Fibroblast of lung (primary cell): ENCODE measurements around the gene CHST13. TPM values are rescaled to one million over a fixed set of nuclear protein-coding genes. Genes with fewer than 3 reads are reported as not detected.
"Not testable (repeated sequence)": the region's sequence is repeated elsewhere in the genome, so short reads cannot be mapped to it uniquely, and the experiment has no call there.

Experiments used
- DNase-seq, 2 donors: peaks; one replicate each; pipeline versions ENCODE4 v3.0.0 to v3.0.0-alpha.2; 2010; ENCODE audit warnings: low read depth in 2 of 2
- H2AFZ ChIP-seq: 2 replicates; pipeline ENCODE4 v1.5.1; 2012; ENCODE audit warnings: low read length, control low read depth, inconsistent platforms
- H3K27ac ChIP-seq: 2 replicates; pipeline ENCODE4 v1.5.1; 2011; ENCODE audit warnings: low read length, control low read depth; ENCODE audit not compliant: insufficient read depth
- H3K27me3 ChIP-seq: 2 replicates; pipeline ENCODE4 v1.5.1; 2011; ENCODE audit warnings: mild to moderate bottlenecking, low read length; ENCODE audit not compliant: control insufficient read depth, insufficient read depth
- H3K36me3 ChIP-seq: 2 replicates; pipeline ENCODE4 v1.5.1; 2011; ENCODE audit warnings: low read length; ENCODE audit not compliant: control insufficient read depth, insufficient read depth
- H3K4me1 ChIP-seq: 2 replicates; pipeline ENCODE4 v1.5.1; 2011; ENCODE audit warnings: low read length; ENCODE audit not compliant: control insufficient read depth, insufficient read depth; ENCODE audit errors: extremely low read depth
- H3K4me2 ChIP-seq: 2 replicates; pipeline ENCODE4 v1.5.1; 2011; ENCODE audit warnings: low read length, control low read depth; ENCODE audit not compliant: insufficient read depth; ENCODE audit errors: extremely low read depth
- H3K4me3 ChIP-seq, 4 experiments: fragments of 200-600 bp in 1 of 4; sonication (generic) in 1 of 4; replicated peaks in 1 of 4; 2 replicates each; pipeline ENCODE4 v1.5.1; 2011 to 2016; ENCODE audit warnings: low read length in 4 of 4, low read depth in 3 of 4, mild to moderate bottlenecking in 3 of 4, control low read depth in 2 of 4, inconsistent platforms in 1 of 4, mixed read lengths in 1 of 4; ENCODE audit not compliant: insufficient read depth in 1 of 4; ENCODE audit errors: control extremely low read depth in 1 of 4
- H3K79me2 ChIP-seq: 2 replicates; pipeline ENCODE4 v1.5.1; 2012; ENCODE audit warnings: mild to moderate bottlenecking, low read length, inconsistent platforms; ENCODE audit not compliant: control insufficient read depth, insufficient read depth
- H3K9ac ChIP-seq: 2 replicates; pipeline ENCODE4 v1.5.1; 2011; ENCODE audit warnings: mild to moderate bottlenecking, low read length, control low read depth; ENCODE audit not compliant: insufficient read depth
- H3K9me3 ChIP-seq: 2 replicates; pipeline ENCODE4 v1.5.1; 2012; ENCODE audit warnings: low read depth, low read length; ENCODE audit not compliant: control insufficient read depth, insufficient read depth
- H4K20me1 ChIP-seq: 2 replicates; pipeline ENCODE4 v1.5.1; 2011; ENCODE audit warnings: low read length; ENCODE audit not compliant: control insufficient read depth, insufficient read depth; ENCODE audit errors: extremely low read depth
- EZH2 ChIP-seq: IDR thresholded peaks from 2 replicates; pipeline ENCODE4 v1.5.1; 2012; ENCODE audit warnings: low read length, control low read depth, mild to moderate bottlenecking; ENCODE audit errors: missing control alignments
- polyA plus RNA-seq, 2 donors: library from polyadenylated mRNA; depleted of rRNA in 1 of 2; stranded (reverse) in 1 of 2; unstranded in 1 of 2; fragments of >200 nt; gene quantifications; 2 replicates each; pipeline ENCODE4 v1.2.1, GENCODE V29; 2011 to 2012; ENCODE audit warnings: missing spikeins in 1 of 2
- total RNA-seq: library from RNA; depleted of rRNA; stranded (reverse); fragments of >200 nt; gene quantifications from 2 replicates; pipeline ENCODE4 v1.2.1, GENCODE V29; 2014
- TF ChIP-seq, protein P1 (sequence below), 2 donors: IDR thresholded peaks in 1 of 2; conservative IDR thresholded peaks in 1 of 2; 1 replicate in 1 of 2; 2 replicates in 1 of 2; pipeline ENCODE4 v1.5.1; 2011 to 2012; ENCODE audit warnings: low read length in 2 of 2, control low read depth in 1 of 2, inconsistent platforms in 1 of 2, low read depth in 1 of 2, mild to moderate bottlenecking in 1 of 2

CHST13 gene
- total and polyA plus RNA-seq, 2 donors (not counting 1 experiment from before 2014, with no cell fraction given) = under 0.01 TPM; not detected in 1

DNA sequence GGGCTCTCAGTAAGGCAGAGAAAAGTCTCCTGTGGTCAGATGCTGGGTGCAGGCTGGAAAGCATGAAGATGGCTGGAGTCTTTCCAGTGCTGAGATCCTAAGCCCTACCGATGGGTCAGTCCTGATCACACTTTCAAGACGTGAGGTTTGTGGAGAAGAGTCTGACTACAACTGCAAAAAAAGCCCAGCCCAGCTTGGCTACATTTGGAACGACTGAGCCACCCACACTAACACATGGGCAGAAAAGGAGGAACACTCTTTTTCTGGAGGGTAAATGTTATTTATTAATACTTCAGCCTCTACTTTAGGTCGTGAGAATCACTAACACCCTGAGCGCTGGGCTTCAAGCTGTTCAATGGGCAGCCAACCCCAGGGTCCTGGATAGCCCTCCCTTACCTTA is 56.8 kb downstream of the CHST13 start:
- TF ChIP-seq EZH2 = no peak
- TF ChIP-seq, protein P1, sequence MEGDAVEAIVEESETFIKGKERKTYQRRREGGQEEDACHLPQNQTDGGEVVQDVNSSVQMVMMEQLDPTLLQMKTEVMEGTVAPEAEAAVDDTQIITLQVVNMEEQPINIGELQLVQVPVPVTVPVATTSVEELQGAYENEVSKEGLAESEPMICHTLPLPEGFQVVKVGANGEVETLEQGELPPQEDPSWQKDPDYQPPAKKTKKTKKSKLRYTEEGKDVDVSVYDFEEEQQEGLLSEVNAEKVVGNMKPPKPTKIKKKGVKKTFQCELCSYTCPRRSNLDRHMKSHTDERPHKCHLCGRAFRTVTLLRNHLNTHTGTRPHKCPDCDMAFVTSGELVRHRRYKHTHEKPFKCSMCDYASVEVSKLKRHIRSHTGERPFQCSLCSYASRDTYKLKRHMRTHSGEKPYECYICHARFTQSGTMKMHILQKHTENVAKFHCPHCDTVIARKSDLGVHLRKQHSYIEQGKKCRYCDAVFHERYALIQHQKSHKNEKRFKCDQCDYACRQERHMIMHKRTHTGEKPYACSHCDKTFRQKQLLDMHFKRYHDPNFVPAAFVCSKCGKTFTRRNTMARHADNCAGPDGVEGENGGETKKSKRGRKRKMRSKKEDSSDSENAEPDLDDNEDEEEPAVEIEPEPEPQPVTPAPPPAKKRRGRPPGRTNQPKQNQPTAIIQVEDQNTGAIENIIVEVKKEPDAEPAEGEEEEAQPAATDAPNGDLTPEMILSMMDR (conservative IDR thresholded peaks at IDR 0.05 in 1 of 2, IDR thresholded peaks at IDR 0.05 in 1 of 2; ENCODE audit: low read depth in 1 of 2, low read length in 2 of 2) = no peak
- Histone ChIP-seq H3K27ac (no peak overlapping the region), H3K36me3 (no peaks in the 10 kb centered on the region), H2AFZ (no peak overlapping the region), H3K9ac (no peak overlapping the region), H3K4me1 (no peaks in the 10 kb centered on the region), H3K27me3 (peaks cover 5% of the 10 kb centered on the region), H3K79me2 (no peaks in the 10 kb centered on the region), H3K4me2 (no peak overlapping the region), H3K4me3 (no peak overlapping the region), H3K9me3 (no peaks in the 10 kb centered on the region), H4K20me1 (no peaks in the 10 kb centered on the region)
- DNase-seq = no peak

- Histone ChIP-seq H3K27me3 (peaks cover 5% of the 10 kb centered on the region), H3K4me3 (no peak overlapping the region), H3K4me1 (no peaks in the 10 kb centered on the region), H4K20me1 (no peaks in the 10 kb centered on the region), H3K9ac (no peak overlapping the region), H2AFZ (no peak overlapping the region), H3K9me3 (no peaks in the 10 kb centered on the region), H3K4me2 (no peak overlapping the region), H3K27ac (no peak overlapping the region), H3K79me2 (no peaks in the 10 kb centered on the region), H3K36me3 (no peaks in the 10 kb centered on the region)
- TF ChIP-seq, protein P1 (conservative IDR thresholded peaks at IDR 0.05 in 1 of 2, IDR thresholded peaks at IDR 0.05 in 1 of 2; ENCODE audit: low read depth in 1 of 2, low read length in 2 of 2) = no peak
- no peak for TF ChIP-seq EZH2
- DNase-seq = no peak
These were observed 57.6 kb downstream of the CHST13 start for GRCh38 chr3:126581569-126581968.

- Histone ChIP-seq H3K9me3 (no peaks in the 10 kb centered on the region), H4K20me1 (no peaks in the 10 kb centered on the region), H3K4me1 (no peaks in the 10 kb centered on the region), H3K9ac (no peak overlapping the region), H2AFZ (no peak overlapping the region), H3K27ac (no peak overlapping the region), H3K4me2 (no peak overlapping the region), H3K27me3 (peaks cover 5% of the 10 kb centered on the region), H3K36me3 (no peaks in the 10 kb centered on the region), H3K79me2 (no peaks in the 10 kb centered on the region), H3K4me3 (no peak overlapping the region)
- DNase-seq = no peak
- no peak for TF ChIP-seq EZH2
- TF ChIP-seq, protein P1 (conservative IDR thresholded peaks at IDR 0.05 in 1 of 2, IDR thresholded peaks at IDR 0.05 in 1 of 2; ENCODE audit: low read depth in 1 of 2, low read length in 2 of 2) = no peak
These were observed 58.4 kb downstream of the CHST13 start for GRCh38 chr3:126582311-126582710.

GRCh38 chr3:126591515-126591914 is 67.6 kb downstream of the CHST13 start:
- not testable (repeated sequence) for H3K36me3 ChIP-seq, H2AFZ ChIP-seq, H3K4me1 ChIP-seq, H3K9me3 ChIP-seq, H3K4me3 ChIP-seq, H3K27me3 ChIP-seq, H3K79me2 ChIP-seq, DNase-seq, H3K9ac ChIP-seq, H3K27ac ChIP-seq, H4K20me1 ChIP-seq, H3K4me2 ChIP-seq
